GM21723 (cell line): ENCODE data around the gene IRF4.
A peak's percentile ranks its signal among the peaks of the same experiment; 100 is the strongest.

ENCODE experiments used
- ATAC-seq: cut with Tn5 transposase; IDR thresholded peaks from one replicate; pipeline ENCODE4 v1.9.1; 2021; ENCODE audit warnings: mild to moderate bottlenecking, moderate library complexity; ENCODE audit not compliant: unreplicated experiment

Gene IRF4

GRCh38 chr6:379410-380181, 12.0 kb upstream of the IRF4 start:
- ATAC-seq = peak; percentile 54

DNA sequence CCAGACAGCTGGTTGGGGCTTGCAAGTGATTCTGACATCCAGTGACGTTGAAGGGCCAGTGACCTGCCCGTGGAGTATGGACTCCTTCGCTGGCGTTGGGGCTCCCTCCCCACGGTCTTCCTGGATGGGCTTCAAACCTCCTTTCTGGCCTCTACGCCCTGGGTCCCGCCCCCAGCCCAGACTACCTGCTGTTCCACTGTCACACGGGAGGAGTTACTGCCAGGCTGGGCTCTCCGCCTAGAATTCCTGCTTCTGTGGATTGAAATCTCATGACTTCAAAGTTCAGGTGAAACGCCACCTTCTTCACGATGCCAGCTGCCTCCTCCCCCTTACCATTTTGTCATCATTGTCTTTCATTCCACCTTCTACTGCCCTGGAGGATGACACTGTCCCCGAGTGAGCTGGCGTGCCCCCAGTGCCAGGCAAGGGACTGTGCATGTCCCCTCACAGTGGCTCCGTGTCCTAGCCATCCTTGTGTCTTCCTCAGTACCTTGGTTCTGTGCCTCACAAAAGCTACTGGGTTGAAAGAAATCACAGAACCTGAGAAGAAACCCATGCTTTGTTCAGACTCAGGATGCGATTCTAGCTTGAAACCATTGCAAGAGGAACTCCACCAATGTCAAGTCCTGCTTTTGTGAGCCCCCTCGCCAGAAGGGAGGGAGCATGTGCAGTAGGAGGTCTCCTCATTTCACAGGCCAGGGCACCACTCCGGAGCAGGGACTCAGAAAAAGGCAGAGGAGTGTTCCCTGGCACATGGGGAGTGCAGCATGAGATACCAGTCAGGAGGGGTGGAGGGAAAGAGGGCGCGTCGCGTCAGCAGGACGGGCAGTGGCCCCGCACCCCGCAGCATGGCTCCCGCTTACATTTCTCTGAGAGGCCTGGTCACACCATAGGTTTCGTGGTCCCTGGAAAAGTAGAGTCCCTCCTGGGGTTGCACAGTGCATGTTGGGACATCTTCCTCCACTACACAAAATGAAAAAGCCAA, 11.0 kb upstream of the IRF4 start:
- ATAC-seq = no peak

- no peak for ATAC-seq
These were observed 9.7 kb upstream of the IRF4 start for GRCh38 chr6:381742-382461.

DNA sequence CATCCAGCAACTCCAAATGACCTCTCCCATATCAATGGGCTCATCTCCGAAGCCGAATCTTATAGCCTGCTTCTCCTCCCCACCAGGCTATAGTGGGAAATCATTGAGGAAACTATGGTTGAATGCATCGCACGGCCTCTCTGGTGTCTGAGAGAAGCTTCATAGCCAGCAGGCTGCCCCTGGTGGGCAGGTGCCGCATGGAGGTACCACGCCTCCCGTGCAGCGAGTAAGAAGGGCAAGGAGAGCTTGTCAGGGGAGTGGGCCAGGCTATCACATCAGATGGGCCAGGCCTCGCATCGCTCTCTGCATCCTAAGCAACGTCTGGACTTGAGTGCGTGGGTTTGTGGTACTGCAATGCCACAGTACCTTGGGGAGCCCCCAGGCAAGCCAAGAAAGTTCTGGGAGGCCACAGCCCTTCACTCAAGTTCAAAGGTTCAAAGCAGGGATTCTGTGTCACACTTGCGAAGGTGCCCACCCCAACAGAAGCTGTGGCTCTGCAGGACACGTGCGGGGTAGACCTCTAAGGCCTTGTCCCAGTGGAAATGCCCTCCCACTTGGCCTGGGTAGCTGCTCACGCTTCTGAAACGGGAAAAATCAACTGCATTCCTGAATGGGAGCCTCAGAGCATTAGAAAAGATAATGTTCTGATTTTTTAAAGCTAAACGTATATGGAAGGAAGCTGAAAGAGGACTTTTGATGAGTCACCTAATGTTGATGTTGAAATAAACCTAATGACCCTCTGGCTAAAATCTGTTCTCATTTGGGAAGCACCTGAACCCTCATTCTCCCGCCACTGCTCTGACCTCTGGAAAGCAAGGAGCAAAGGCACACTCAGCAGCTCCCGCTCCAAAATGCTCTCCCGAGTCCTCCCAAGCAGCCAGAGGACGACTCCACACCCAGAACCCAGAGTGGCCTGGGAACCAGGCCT, 8.4 kb upstream of the IRF4 start:
- no peak for ATAC-seq

DNA sequence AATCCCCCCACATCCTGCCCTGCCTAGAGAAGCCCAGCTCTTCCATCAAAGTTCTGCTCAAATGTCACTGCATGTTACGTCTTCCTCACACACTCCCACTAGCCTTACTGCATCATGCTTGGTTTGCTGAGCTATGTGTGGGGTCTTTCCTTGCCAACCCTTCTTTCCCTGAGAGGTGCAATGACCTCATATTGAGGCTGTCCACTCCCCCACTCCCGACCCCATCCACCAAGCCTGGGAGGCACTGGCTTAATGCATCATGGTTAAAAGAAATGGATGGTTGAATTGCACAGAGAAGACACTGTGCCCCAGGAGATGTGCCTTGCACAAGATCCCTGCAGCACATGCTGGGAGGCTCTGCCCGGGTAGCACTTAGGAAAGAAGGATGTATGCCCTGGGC, 7.7 kb upstream of the IRF4 start:
- no peak for ATAC-seq

GRCh38 chr6:384898-385297, 6.7 kb upstream of the IRF4 start:
- ATAC-seq = no peak

DNA sequence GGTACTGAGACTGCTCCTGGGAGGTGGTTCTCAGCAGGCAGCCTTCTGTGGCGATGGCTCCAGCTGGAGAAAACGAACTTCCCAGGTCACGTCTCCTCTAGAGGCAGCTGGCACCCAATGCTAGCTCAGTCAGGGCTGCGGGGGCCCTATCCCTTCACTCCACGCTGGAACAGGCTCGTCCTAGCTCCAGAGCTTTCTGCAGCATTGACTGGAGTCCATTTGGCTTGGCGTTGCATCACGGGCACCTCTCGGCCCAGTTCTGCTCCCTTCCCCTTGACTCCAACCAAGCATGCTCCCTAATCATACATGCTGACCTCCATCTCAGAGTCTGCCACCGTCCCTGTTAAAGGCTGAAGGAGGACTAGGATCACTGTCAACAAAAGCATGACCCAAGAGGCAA, 5.9 kb upstream of the IRF4 start:
- no peak for ATAC-seq

DNA sequence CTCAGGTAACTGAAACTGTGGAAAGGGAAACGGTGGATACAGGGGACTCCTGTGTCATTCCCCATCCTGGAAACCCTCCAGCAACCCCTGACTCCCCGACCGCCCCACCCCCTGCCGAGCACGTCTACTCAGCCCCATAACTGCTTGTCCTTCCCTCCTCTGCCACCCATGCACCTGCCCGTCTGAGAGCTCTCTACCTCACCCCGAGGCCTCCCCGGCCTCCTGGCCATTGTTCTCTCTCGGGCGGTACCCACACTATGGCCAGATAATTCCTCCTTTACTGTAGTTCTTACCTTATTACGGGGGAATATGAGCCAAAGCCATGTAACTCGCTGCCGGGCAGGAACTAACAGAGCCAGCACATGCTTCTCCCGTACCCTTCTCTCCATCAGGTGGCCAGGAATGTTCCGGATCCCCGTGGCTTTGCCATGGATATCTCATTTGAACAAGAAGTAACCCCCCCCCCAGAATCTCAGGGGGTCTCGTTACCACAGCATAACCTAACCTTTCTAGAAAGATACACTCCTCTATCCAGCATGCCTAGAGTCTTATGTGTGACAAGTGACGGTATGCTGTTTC, 4.8 kb upstream of the IRF4 start:
- no peak for ATAC-seq

DNA sequence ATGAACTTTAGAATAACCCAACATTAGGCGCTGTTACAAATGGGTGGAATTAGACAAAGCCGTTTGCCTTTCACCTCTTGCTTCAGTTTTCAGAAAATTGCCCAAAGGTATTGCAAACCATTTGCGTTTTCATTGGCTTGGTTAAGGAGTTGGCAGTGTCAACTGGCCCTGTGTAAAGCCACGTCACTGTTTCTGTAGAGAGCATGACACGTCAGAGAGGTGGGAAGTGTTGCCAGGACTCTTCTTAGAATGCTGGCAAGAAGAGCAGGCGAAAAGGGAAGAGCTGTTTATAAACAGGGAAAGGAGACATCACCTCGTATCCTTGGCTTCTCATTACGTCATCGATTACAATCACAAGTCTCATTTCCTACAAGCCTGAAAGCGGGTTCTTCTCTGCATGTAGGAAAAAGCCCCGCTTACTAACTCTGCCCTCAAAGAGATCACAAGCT, 4.2 kb upstream of the IRF4 start:
- no peak for ATAC-seq

DNA sequence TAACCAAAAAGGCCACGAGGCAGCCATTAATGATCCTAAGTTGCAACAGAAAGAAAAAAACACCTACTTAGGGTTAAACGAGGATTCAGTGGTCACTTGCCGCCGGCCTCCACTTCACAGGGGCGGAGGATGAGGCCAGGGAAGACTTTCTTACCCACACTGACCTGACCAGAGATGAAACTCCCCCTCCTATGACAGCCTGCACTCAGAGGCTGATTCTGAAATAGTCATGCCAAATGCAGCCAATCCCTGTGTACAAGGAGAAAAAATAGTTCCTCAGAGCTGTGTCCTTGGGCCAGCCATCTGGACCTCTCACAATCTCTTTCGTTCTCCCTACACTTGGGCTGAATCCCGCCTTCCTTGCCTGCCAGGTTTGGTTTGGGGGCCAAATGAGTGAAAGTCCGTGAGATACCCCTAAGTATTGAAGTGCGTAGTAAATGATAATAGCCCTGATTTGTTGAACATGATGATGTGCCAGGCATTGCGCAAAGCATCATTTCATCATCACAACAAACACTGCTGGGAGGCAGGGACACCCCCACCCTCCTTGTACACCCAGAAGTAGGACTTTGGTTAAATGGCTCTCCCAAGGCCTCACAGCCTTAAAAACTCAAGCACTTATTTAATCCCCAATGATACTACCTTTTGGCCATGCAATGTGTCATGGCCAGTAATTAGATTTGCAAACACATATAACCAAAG, 3.2 kb upstream of the IRF4 start:
- no peak for ATAC-seq

DNA sequence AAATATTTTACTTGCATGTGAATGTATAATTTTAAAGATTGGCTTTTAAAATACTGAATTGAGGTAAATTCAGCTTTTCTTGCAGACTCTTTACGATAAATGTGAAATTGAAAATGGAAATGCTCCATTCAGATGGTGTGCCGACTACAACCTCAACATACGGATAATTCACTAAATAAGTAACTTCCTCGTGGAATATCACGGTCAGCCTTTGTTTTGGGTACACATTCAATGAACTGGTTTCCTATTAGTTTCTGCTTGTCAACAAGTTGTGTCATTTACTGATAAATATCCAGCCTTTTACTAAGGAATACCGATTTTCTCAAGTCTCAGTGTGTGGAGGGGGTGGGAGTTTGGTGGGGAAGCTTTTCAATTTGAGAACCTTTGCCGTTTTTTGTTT, 2.4 kb upstream of the IRF4 start:
- ATAC-seq = no peak

DNA sequence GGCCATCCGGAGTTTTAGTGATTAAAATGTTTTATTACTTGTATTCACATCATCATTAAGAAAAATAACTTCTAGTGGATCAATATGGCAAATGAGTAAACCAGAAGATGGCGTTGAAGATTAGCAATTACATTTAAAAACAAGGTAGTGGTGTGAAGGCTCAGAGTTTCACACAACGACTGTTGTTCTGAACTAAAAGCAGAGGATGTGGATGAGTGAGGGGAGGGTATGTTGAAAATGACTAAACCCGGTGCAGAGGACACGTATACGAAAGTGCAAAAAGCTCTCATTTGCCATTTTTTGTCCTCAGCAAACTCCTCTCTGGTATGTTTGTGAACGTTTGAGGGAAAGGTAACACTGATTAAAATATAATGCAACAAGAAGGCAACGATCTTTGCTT, 1.9 kb upstream of the IRF4 start:
- peak; percentile 36 for ATAC-seq

- peak; percentile 22 for ATAC-seq
These were observed 516 bp upstream of the IRF4 start for GRCh38 chr6:390914-391558.

DNA sequence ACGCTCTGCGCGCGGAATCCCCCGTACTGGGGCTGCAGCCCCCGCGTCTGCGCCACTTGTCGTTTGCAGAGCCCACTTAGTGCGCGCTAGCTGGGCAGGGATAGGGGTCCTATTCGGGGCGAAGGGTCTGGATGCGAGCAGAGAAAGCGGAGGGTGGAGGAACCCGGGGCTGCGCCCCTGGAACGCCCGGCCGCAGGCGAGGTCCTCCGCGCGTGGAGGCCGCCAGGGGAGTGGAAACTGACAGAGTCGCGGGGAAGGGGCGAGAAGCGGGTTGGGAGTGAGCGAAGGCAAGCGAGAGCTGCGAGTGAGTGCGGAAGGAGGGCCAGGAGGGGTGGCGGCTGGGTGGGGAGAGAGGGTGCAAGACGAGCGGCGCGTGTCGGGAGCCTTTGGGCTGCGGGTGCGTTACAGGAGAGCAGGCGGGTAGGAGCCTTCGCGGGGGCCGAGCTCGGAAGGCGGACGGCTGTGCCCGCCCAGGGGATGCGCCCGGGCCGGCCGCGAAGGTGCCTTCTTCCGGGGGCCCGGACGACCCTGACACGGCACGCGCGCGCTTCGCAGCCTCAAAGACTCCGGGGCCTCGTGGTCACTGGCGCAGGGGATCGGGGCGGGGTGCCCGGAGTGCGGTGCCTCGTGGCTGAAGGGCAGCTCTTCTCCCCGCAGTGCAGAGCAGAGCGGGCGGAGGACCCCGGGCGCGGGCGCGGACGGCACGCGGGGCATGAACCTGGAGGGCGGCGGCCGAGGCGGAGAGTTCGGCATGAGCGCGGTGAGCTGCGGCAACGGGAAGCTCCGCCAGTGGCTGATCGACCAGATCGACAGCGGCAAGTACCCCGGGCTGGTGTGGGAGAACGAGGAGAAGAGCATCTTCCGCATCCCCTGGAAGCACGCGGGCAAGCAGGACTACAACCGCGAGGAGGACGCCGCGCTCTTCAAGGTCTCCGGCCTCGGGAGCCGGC, 1.2 kb downstream of the IRF4 start:
- ATAC-seq = no peak

GRCh38 chr6:393391-394221, 2.1 kb downstream of the IRF4 start:
- ATAC-seq = no peak

DNA sequence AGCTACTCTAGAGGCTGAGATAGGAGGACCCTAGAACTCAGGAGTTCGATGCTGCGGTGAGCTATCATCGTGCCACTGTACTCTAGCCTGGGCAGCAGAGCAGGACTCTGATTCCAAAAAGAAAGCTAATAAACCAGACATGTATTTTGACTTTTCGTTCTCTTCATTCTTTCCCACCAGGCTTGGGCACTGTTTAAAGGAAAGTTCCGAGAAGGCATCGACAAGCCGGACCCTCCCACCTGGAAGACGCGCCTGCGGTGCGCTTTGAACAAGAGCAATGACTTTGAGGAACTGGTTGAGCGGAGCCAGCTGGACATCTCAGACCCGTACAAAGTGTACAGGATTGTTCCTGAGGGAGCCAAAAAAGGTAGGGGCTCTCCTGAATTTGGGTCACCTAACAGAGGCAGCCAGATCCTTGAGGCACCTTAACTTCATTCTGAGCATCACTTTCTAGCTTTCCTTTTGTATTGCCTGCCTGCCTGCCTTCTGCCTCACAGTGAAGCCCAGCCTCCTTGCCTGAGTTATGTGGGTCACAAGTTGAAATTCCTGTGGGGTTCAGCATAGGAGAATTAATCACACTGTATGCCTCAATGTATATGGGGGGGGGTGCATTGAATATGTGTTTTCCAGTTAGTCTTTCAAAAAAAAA, 3.2 kb downstream of the IRF4 start:
- ATAC-seq = no peak
